Keratinocyte (primary cell): ENCODE data around the gene SOX8. TPM values are rescaled to one million over a fixed set of nuclear protein-coding genes. Genes with fewer than 3 reads are reported as not detected.

Experiments used
- DNase-seq: peaks from one replicate; pipeline ENCODE4 v3.0.0-alpha.2; 2011; ENCODE audit warnings: low read depth, missing footprints, low spot score
- FAIRE-seq: peaks from 2 replicates; lab custom pipeline; 2011; peaks lifted over from hg19 to GRCh38; lab: Jason Lieb, UNC
- H2AFZ ChIP-seq: 2 replicates; pipeline ENCODE4 v1.6.0; 2012; ENCODE audit warnings: low read length, control low read depth, inconsistent platforms; ENCODE audit not compliant: control insufficient read depth
- H3K27ac ChIP-seq: 2 replicates; pipeline ENCODE4 v1.5.1; 2011; ENCODE audit warnings: low read length; ENCODE audit not compliant: control insufficient read depth, insufficient read depth
- H3K27me3 ChIP-seq: 3 replicates; pipeline ENCODE4 v1.6.0; 2011; ENCODE audit warnings: low read length; ENCODE audit not compliant: control insufficient read depth, insufficient read depth; ENCODE audit errors: extremely low read depth
- H3K36me3 ChIP-seq, 2 experiments: 2 replicates in 1 of 2; 3 replicates in 1 of 2; pipeline ENCODE4 v1.5.1; 2011; ENCODE audit warnings: low read length in 2 of 2, mild to moderate bottlenecking in 1 of 2; ENCODE audit not compliant: control insufficient read depth in 2 of 2, insufficient read depth in 2 of 2; ENCODE audit errors: extremely low read depth in 1 of 2
- H3K4me1 ChIP-seq: 3 replicates; pipeline ENCODE4 v1.5.1; 2011; ENCODE audit warnings: low read length; ENCODE audit not compliant: control insufficient read depth, insufficient read depth; ENCODE audit errors: extremely low read depth
- H3K4me2 ChIP-seq: 3 replicates; pipeline ENCODE4 v1.6.0; 2011; ENCODE audit warnings: low read depth, low read length; ENCODE audit not compliant: control insufficient read depth, insufficient read depth; ENCODE audit errors: extremely low read depth
- H3K4me3 ChIP-seq, 3 experiments: fragments of 200-600 bp in 1 of 3; sonication (generic) in 1 of 3; 2 replicates in 2 of 3; 3 replicates in 1 of 3; pipeline ENCODE4 v1.5.1; 2011 to 2016; ENCODE audit warnings: low read length in 3 of 3, mild to moderate bottlenecking in 3 of 3, control low read depth in 2 of 3, inconsistent platforms in 1 of 3, low read depth in 1 of 3, mixed read lengths in 1 of 3, mixed run types in 1 of 3, moderate library complexity in 1 of 3; ENCODE audit not compliant: control insufficient read depth in 2 of 3, insufficient read depth in 2 of 3; ENCODE audit errors: extremely low read depth in 1 of 3
- H3K79me2 ChIP-seq: 2 replicates; pipeline ENCODE4 v1.6.0; 2012; ENCODE audit warnings: low read length; ENCODE audit not compliant: control insufficient read depth, insufficient read depth
- H3K9ac ChIP-seq: 3 replicates; pipeline ENCODE4 v1.6.0; 2011; ENCODE audit warnings: low read length; ENCODE audit not compliant: control insufficient read depth, insufficient read depth; ENCODE audit errors: extremely low read depth
- H3K9me1 ChIP-seq: 3 replicates; pipeline ENCODE4 v1.6.0; 2011; ENCODE audit warnings: low read length; ENCODE audit not compliant: control insufficient read depth, insufficient read depth; ENCODE audit errors: extremely low read depth
- H3K9me3 ChIP-seq: 2 replicates; pipeline ENCODE4 v1.5.1; 2012; ENCODE audit warnings: low read depth, low read length; ENCODE audit not compliant: control insufficient read depth
- H4K20me1 ChIP-seq: 3 replicates; pipeline ENCODE4 v1.6.0; 2011; ENCODE audit warnings: low read length; ENCODE audit not compliant: control insufficient read depth, insufficient read depth; ENCODE audit errors: extremely low read depth
- EZH2 ChIP-seq: IDR thresholded peaks from one replicate; pipeline ENCODE4 v1.6.1; 2012; ENCODE audit warnings: inconsistent platforms, mild to moderate bottlenecking, low read length, moderate library complexity
- dilution Hi-C: fragments of 300-500 bp; cut with MboI; formaldehyde crosslinking; loops from one replicate; pipeline ENCODE4 v1.7.0; 2020; ENCODE audit warnings: low sequenced_read_pairs; ENCODE audit not compliant: extremely low pct_ligation_motif_present
- polyA plus RNA-seq, 5 experiments: library from polyadenylated mRNA; depleted of rRNA in 3 of 5; stranded (reverse) in 3 of 5; stranded (forward) in 1 of 5; unstranded in 1 of 5; fragments of >200 nt; gene quantifications; 1 replicate in 1 of 5; 2 replicates in 3 of 5; 3 replicates in 1 of 5; pipeline versions ENCODE4 v1.2.1 to v1.2.3, GENCODE V29; 2011 to 2012; ENCODE audit warnings: missing spikeins in 2 of 5, low read depth in 1 of 5, low replicate concordance in 1 of 5
- TF ChIP-seq, protein P1 (sequence below), 3 experiments: IDR thresholded peaks in 1 of 3; conservative IDR thresholded peaks in 1 of 3; optimal IDR thresholded peaks in 1 of 3; 2 replicates in 2 of 3; 3 replicates in 1 of 3; pipeline versions ENCODE3 to v1.5.1; 2011; ENCODE audit warnings: low read length in 3 of 3, mild to moderate bottlenecking in 3 of 3, moderate library complexity in 2 of 3, control low read depth in 1 of 3, inconsistent platforms in 1 of 3; ENCODE audit not compliant: insufficient read depth in 2 of 3; ENCODE audit errors: extremely low read depth in 1 of 3

SOX8 gene
- polyA plus RNA-seq, 1 donor (not counting 4 experiments of a cell fraction or from before 2014, with no cell fraction given), result 0.03 TPM

DNA sequence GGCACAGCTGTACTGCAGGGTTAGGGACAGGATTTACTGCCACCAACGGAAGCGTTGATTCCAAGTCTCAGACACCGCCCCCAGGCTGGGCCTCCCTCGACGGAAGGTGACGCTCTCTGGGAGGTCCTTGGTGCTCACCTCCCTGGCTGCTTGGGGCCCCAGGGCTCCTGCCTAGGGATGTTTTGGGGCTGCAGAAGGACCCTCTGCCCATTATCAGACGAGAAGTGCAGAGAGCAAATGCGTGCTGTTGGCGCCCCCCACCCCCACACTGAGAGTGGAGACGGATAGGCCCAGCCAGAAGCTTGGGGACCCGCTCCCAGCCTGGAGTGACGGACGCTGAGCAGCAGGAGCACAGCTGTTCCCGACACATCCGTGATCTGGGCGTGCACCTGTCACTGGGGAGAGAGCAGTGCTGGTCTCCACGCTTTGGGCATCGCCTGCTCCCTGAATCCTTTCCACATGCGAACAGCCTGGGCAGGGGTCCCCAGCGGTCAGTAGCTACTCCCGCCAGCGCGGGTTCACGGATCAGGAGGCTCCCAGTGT is 5.1 kb upstream of the SOX8 start:
- Histone ChIP-seq H2AFZ (no peak overlapping the region), H3K4me2 (no peak overlapping the region), H3K27me3 (peaks cover 33% of the 10 kb centered on the region), H3K4me1 (no peaks in the 10 kb centered on the region), H4K20me1 (no peaks in the 10 kb centered on the region), H3K9me1 (no peaks in the 10 kb centered on the region), H3K4me3 (no peak overlapping the region), H3K27ac (no peak overlapping the region), H3K9ac (no peak overlapping the region), H3K79me2 (no peaks in the 10 kb centered on the region), H3K36me3 (no peaks in the 10 kb centered on the region), H3K9me3 (peaks cover under 1% of the 10 kb centered on the region)
- DNase-seq (no peak), FAIRE-seq (no peak)
- dilution Hi-C loops, result no loop called here
- TF ChIP-seq, protein P1, sequence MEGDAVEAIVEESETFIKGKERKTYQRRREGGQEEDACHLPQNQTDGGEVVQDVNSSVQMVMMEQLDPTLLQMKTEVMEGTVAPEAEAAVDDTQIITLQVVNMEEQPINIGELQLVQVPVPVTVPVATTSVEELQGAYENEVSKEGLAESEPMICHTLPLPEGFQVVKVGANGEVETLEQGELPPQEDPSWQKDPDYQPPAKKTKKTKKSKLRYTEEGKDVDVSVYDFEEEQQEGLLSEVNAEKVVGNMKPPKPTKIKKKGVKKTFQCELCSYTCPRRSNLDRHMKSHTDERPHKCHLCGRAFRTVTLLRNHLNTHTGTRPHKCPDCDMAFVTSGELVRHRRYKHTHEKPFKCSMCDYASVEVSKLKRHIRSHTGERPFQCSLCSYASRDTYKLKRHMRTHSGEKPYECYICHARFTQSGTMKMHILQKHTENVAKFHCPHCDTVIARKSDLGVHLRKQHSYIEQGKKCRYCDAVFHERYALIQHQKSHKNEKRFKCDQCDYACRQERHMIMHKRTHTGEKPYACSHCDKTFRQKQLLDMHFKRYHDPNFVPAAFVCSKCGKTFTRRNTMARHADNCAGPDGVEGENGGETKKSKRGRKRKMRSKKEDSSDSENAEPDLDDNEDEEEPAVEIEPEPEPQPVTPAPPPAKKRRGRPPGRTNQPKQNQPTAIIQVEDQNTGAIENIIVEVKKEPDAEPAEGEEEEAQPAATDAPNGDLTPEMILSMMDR (optimal IDR thresholded peaks at IDR 0.05 in 1 of 3, IDR thresholded peaks at IDR 0.05 in 1 of 3, conservative IDR thresholded peaks at IDR 0.05 in 1 of 3; ENCODE audit: extremely low read depth in 1 of 3, insufficient read depth in 2 of 3, low read length in 3 of 3), result no peak
- TF ChIP-seq EZH2, result no peak

DNA sequence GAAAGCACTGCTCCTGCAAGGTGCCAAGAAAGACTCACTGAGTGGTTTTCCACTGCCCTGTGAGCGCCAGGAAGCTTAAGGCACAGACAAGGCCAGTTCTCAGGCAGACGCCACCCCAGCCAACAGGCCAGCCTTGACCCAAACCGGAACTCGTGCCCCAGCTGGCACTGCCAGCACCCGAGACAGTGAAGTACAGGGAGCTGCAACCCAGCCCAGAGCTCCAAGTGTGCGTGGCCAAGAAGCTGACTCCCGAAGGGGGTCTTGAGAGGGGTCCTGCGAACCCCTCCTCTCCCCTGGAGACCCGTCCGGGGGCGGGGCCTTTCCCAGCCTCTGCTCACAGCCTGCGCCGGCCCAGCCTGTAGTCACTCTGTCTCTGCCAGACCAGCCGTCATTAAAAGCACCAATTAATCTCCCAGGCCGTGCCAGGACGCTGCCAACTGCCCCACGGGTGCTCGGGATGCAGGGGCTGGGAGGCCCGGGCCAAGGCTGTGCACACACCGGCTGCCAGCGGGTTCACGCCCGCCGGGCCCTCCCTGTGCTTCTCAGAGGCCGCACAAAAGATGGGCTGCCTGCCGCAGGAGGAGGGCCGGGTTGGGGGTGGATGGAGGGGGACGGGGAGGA is 4.4 kb upstream of the SOX8 start:
- no peak for DNase-seq
- no peaks in the 10 kb centered on the region for H3K9me3 ChIP-seq
- H4K20me1 ChIP-seq, result no peaks in the 10 kb centered on the region
- H3K9ac ChIP-seq, result no peak overlapping the region
- H3K4me3 ChIP-seq, result no peak overlapping the region
- H3K4me1 ChIP-seq, result no peaks in the 10 kb centered on the region
- no peak for FAIRE-seq
- H3K4me2 ChIP-seq, result no peak overlapping the region
- H3K9me1 ChIP-seq, result no peaks in the 10 kb centered on the region
- H3K27me3 ChIP-seq, result peaks cover 36% of the 10 kb centered on the region
- H3K36me3 ChIP-seq, result no peaks in the 10 kb centered on the region
- no peak for TF ChIP-seq EZH2
- TF ChIP-seq, protein P1 (optimal IDR thresholded peaks at IDR 0.05 in 1 of 3, IDR thresholded peaks at IDR 0.05 in 1 of 3, conservative IDR thresholded peaks at IDR 0.05 in 1 of 3; ENCODE audit: extremely low read depth in 1 of 3, insufficient read depth in 2 of 3, low read length in 3 of 3), result no peak
- dilution Hi-C loops, result no loop called here
- no peaks in the 10 kb centered on the region for H3K79me2 ChIP-seq
- no peak overlapping the region for H2AFZ ChIP-seq
- H3K27ac ChIP-seq, result no peak overlapping the region
